HG02678 (cell line): ENCODE data around the gene CHI3L1.

Experiments used
- ATAC-seq: cut with Tn5 transposase; IDR thresholded peaks from one replicate; pipeline ENCODE4 v1.9.1; 2021; ENCODE audit warnings: mild to moderate bottlenecking, moderate library complexity; ENCODE audit not compliant: unreplicated experiment

Gene CHI3L1

DNA sequence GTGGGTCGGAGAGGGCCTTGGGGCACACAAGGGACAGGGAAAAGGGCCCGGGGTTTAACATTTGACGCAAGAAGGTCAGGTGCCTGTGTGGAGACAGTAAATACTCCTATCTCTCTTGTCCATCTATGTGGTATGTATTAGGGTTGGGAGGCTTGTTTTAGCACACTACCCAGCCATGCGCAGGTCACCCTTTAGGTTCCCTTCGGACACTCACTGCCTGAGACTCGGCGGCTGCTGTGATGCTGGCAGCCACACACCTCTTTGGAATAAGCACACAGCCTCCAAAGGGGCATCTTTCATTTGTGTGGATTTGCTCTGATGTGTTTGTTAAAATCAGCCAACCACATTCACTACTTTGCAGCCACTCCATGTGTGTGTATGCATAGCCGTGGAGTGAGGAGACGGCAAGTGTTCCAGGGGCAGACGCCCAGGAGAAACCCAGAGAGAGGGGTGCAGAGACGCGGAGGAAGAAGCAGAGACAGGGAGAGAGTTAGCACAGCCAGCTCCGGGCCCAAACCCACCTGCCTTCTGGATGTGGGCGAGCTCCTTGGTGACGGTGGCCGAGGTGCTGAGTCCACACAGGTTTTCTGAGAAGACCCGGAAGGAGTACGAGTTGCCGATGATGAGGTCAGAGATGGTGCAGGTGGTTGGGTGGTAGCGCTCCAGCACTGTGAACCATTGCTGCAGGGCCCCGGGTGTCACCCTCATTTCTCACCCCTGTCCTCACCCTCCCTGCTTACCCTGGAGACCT is 16.6 kb downstream of the CHI3L1 start:
- ATAC-seq = no peak

DNA sequence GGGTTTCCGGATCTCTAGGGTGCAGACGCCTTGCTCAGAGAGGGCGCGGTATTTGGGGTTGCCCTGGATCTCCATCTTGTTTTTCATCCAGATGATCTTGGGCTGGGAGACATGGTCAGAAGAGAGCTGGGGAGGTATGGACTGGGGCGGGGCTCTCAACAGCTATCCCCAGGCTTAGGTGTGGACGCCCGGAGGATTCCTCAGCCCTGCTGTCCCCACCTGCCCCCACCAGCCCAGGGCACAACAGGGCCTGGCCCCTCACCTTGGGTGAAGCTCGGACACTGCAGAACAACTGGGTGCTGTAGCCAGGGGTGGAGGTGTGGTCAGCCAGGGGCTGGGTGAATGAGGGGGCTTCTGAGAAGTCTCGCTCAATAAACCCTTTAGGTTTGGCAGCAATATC is 17.5 kb downstream of the CHI3L1 start:
- ATAC-seq = no peak

- no peak for ATAC-seq
These were observed 18.2 kb downstream of the CHI3L1 start for GRCh38 chr1:203168256-203168786.

- no peak for ATAC-seq
These were observed 18.6 kb downstream of the CHI3L1 start for GRCh38 chr1:203167913-203168200.

- ATAC-seq = no peak
These were observed 19.2 kb downstream of the CHI3L1 start for GRCh38 chr1:203167026-203167912.

- ATAC-seq = no peak
These were observed 20.1 kb downstream of the CHI3L1 start for GRCh38 chr1:203166192-203166940.

DNA sequence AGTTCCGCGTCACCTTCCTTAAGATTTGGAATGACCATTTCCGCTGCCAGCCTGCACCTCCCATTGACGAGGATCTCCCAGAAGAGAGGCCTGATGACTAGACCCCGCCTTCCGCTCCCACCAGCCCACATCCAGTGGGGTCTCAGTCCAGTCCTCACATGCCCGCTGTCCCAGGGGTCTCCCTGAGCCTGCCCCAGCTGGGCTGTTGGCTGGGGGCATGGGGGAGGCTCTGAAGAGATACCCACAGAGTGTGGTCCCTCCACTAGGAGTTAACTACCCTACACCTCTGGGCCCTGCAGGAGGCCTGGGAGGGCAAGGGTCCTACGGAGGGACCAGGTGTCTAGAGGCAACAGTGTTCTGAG is 20.7 kb downstream of the CHI3L1 start:
- ATAC-seq = no peak

DNA sequence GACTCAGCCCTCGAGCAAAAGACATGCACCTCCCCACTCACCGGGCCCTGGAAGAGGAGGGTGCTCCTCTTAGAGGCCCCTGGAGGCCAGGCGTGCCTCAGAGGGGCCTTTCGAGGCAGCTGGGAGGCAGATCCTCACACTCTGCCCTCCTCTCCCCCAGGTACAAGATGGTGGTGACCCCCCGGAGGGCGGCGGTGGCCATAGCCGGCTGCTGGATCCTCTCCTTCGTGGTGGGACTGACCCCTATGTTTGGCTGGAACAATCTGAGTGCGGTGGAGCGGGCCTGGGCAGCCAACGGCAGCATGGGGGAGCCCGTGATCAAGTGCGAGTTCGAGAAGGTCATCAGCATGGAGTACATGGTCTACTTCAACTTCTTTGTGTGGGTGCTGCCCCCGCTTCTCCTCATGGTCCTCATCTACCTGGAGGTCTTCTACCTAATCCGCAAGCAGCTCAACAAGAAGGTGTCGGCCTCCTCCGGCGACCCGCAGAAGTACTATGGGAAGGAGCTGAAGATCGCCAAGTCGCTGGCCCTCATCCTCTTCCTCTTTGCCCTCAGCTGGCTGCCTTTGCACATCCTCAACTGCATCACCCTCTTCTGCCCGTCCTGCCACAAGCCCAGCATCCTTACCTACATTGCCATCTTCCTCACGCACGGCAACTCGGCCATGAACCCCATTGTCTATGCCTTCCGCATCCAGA is 21.3 kb downstream of the CHI3L1 start:
- no peak for ATAC-seq

DNA sequence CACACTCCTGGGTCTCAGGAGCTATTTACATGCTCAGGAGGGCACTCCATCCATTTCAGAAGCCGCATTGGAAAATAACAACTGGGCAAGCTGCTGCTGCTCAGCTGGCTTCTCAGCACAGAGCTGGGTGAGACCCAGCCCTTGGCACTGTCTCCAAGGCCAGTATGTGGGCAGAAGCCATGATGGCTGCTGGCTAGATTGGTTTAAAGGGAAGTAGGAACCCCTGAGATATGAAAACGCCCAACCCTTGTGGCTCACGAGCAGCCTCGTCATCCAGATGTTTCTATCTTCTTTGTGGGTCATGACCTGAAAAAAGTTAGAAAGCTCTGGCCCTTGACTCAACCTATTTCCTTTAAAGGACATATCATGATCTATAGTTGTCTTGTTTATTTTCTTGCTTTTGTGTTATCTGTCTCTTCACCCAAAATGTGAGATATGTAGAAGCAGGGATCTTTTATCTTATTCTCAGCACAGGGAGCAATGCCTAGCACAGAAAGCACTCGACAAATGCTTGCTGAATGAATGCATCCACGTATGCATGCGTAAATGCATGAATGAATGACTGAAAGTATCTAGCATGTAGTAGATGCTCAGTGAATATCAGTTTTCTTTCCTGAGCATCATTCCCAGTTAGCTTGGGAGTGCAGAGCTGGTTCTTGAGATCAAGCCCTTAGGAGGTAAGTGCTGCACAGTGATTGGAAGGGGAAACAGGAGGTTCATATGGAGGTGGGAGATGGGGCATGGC is 22.4 kb downstream of the CHI3L1 start:
- ATAC-seq = no peak

DNA sequence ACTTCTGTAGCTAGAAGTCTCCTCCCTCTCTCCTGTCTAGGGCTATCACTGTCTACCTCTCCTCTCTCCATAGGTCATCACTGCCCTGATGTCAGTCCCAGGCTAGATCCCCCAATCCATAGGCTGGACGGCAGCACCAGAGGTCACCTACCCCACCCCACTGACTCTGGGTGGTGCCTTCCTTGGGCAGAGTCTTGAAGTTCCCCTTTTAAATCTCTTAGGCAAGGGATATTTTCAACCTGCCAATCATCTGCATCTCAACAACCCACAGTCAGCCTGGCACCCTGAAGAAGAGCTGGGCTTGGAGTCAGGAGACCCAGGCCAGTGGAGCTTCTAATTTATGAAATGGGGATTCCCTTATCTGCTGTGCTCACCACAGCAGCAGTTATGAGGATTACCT is 24.1 kb downstream of the CHI3L1 start:
- ATAC-seq = no peak

DNA sequence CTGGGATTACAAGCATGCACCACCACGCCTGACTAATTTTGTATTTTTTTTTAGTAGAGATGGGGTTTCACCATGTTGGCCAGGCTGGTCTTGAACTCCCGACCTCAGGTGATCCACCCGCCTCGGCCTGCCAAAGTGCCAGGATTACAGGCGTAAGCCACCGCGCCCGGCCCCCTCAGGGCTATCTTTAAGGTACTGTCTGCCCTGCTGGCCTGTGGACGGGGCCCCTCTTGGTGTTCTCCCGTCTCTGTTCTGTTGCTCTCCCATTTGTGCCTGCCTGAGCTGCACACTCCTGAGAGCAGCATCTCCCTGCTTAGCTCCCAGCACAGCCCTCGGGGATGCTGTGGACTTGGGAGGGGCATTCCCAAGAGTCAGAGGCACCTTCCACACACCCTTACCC is 24.8 kb downstream of the CHI3L1 start:
- ATAC-seq = no peak

DNA sequence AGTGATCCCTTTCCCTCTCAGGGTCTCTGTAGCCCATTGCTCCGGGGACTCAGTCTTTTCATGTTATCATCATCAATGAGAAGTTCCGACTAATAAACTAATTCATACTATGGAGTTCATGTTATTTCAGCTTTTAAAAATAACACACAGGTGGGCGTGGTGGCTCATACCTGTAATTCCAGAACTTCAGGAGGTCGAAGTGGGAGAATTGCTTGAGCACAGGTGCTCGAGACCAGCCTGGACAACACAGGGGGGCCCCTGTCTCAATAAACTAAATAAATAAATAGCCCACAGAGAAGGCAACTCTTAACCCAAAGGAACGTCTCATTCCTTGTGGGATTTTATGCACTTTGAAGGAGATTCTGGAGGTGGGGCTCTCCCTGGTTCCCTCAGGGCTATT is 25.3 kb downstream of the CHI3L1 start:
- ATAC-seq = no peak

GRCh38 chr1:203159844-203160243 is 26.7 kb downstream of the CHI3L1 start:
- ATAC-seq = no peak

GRCh38 chr1:203158960-203159665 is 27.4 kb downstream of the CHI3L1 start:
- ATAC-seq = no peak

DNA sequence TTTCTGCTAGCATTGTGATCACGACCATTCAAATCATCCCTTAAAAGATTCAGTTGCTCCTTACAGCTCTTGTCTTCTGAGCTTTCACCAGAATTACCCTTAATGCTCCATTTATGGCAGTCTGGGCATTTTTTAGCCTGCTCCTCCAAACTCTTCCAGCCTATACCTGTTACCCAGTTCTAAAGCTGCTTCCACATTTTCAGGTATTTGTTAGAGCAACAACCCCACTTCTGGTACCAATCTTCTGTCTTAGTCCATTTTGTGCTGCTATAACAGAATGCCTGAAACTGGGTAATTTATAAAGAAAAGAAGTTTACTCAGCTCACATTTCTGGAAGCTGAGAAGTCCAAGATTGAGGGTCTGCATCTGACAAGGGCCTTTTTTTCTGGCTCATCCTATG is 28.1 kb downstream of the CHI3L1 start:
- ATAC-seq = no peak

- no peak for ATAC-seq
These were observed 30.2 kb downstream of the CHI3L1 start for GRCh38 chr1:203156280-203156679.

- ATAC-seq = no peak
These were observed 32.3 kb downstream of the CHI3L1 start for GRCh38 chr1:203153989-203154821.

- no peak for ATAC-seq
These were observed 33.2 kb downstream of the CHI3L1 start for GRCh38 chr1:203153051-203153988.
